Measurements from ENCODE around the gene LYPD6B. TPM values are rescaled to one million over a fixed set of nuclear protein-coding genes. Genes with fewer than 3 reads are reported as not detected.

Gene LYPD6B
- total and polyA plus RNA-seq, 10 of the 15 experiments (the other 5 are each of a cell fraction or from before 2014, with no cell fraction given): 1.0 to 6.6 (median 4.0) TPM

DNA sequence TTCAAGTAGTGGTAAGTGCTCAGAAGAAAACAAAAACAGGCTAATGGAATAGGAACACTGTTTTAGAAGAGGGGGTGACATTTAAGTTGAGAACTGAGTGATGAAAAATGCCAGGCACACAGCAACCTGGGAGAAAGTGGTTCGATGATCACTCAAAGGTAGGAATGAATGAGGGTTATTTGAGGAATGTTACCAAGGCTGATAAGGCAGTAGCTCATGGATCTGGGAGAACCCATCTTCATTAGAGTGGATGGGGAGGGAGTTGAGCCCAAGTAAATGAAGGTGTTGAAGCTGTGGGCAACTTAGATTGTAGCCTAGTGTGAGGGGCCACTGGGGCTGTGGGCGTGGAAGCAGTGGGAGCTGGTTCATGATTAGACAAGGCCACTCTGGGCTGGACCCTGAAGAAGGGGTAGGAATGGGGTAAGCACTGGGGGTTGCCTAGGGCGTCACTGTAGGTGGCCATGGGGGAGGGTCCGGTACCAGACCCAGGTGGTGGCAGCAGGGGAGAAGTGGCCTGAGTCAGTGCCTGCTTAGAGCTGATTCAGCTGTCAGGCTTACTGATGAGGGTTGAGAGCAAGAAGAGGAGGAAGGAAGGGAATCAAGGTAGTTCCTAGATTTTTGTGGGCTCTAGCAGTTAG lies 22.5 kb upstream of the LYPD6B start:
- in situ Hi-C loops (cut with MboI): loop anchor here (5.0 kb wide), 2 partner anchors 296 to 546 kb away; no protein-coding TSS in a partner anchor
- Histone ChIP-seq H3K27me3 (replicated peaks in 1 of 2; ENCODE audit: control insufficient read depth in 2 of 2, insufficient read depth in 2 of 2, low read length in 1 of 2) (no peaks in the 10 kb centered on the region), H2AFZ (ENCODE audit: control insufficient read depth, low read depth, low read length) (no peak overlapping the region), H4K20me1 (ENCODE audit: control insufficient read depth, insufficient read depth) (no peaks in the 10 kb centered on the region), H3K79me2 (ENCODE audit: control insufficient read depth, insufficient read depth, low read length) (no peaks in the 10 kb centered on the region), H3K36me3 (ENCODE audit: control insufficient read depth in 2 of 2, insufficient read depth in 2 of 2, low read length in 1 of 2) (no peaks in the 10 kb centered on the region), H3K9ac (ENCODE audit: control insufficient read depth, insufficient read depth, low read length) (no peak overlapping the region), H3K9me3 (replicated peaks; ENCODE audit: control insufficient read depth, insufficient read depth, low read length) (no peaks in the 10 kb centered on the region), H3K27ac (ENCODE audit: control insufficient read depth, insufficient read depth) (no peak overlapping the region), H3K4me1 (ENCODE audit: control insufficient read depth, insufficient read depth, low read length) (peaks cover 27% of the 10 kb centered on the region), H3K4me2 (ENCODE audit: control insufficient read depth, insufficient read depth) (no peak overlapping the region), H3K4me3 (no peak overlapping the region)
- ATAC-seq (no peak), DNase-seq (ENCODE audit: low read depth, low spot score) (no peak), FAIRE-seq (no peak)
- TF ChIP-seq ZNF622 (IDR thresholded peaks at IDR 0.05) (no peak), PAX5 (IDR thresholded peaks at IDR 0.05; ENCODE audit: borderline replicate concordance, low read depth, low read length) (no peak), ZNF207 (IDR thresholded peaks at IDR 0.05; ENCODE audit: borderline replicate concordance) (no peak), NR2C1 (IDR thresholded peaks at IDR 0.05) (no peak), ZNF274 (IDR thresholded peaks at IDR 0.05; ENCODE audit: insufficient read depth, insufficient read length) (no peak), NRF1 (conservative IDR thresholded peaks at IDR 0.05; ENCODE audit: low read depth, low read length) (no peak), BMI1 (IDR thresholded peaks at IDR 0.05; ENCODE audit: borderline replicate concordance) (no peak), ATF7 (IDR thresholded peaks at IDR 0.05; ENCODE audit: low read depth) (no peak), MTA3 (IDR thresholded peaks at IDR 0.05; ENCODE audit: borderline replicate concordance, low read length) (no peak), EGR1 (IDR thresholded peaks at IDR 0.05; ENCODE audit: borderline replicate concordance in 1 of 2, low read depth in 2 of 2, low read length in 2 of 2) (no peak), IKZF2 (IDR thresholded peaks at IDR 0.05) (no peak), BCL11A (IDR thresholded peaks at IDR 0.05; ENCODE audit: low read depth, low read length) (no peak), EED (IDR thresholded peaks at IDR 0.05; ENCODE audit: low read depth) (no peak), ZBED1 (IDR thresholded peaks at IDR 0.05; ENCODE audit: borderline replicate concordance) (no peak)
- TF ChIP-seq, protein P1, sequence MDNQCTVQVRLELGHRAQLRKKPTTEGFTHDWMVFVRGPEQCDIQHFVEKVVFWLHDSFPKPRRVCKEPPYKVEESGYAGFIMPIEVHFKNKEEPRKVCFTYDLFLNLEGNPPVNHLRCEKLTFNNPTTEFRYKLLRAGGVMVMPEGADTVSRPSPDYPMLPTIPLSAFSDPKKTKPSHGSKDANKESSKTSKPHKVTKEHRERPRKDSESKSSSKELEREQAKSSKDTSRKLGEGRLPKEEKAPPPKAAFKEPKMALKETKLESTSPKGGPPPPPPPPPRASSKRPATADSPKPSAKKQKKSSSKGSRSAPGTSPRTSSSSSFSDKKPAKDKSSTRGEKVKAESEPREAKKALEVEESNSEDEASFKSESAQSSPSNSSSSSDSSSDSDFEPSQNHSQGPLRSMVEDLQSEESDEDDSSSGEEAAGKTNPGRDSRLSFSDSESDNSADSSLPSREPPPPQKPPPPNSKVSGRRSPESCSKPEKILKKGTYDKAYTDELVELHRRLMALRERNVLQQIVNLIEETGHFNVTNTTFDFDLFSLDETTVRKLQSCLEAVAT (IDR thresholded peaks at IDR 0.05): no peak
- 75% methylated on average over 4 of the region's 4 CpGs for WGBS (ENCODE audit: insufficient coverage, insufficient replicate concordance, low lambda C conversion rate, missing lambda C conversion rate)
- no TSS peak for BruUV-seq (replicated peaks)
- CTCF ChIA-PET: interaction anchor here (0.7 to 18.7 kb wide), 9 partner anchors 8 to 1026 kb away, joined by 3 to 508 read pairs (median 16); partner anchors contain the start of gene LYPD6B
- POLR2A ChIA-PET: no interaction called here
- SMC1A ChIA-PET (ENCODE audit: uncharacterized antibody, unreplicated experiment): interaction anchor here (0.6 to 14.0 kb wide), 13 partner anchors 7 to 550 kb away, joined by 3 to 327 read pairs (median 10); partner anchors contain the start of gene LYPD6B
- RAD21 ChIA-PET (ENCODE audit: unreplicated experiment): interaction anchor here (1.2 to 7.4 kb wide), 6 partner anchors 15 to 547 kb away, joined by 3 to 107 read pairs (median 27); partner anchors contain the start of gene LYPD6B
- intact Hi-C loops (cut with micrococcal nuclease; ENCODE audit: unreplicated experiment): loop anchor here (5.0 kb wide), 2 partner anchors 71 to 436 kb away; no protein-coding TSS in a partner anchor
